GM18907 (cell line): ENCODE results near the gene TRMT10B.

Experiments
- ATAC-seq: cut with Tn5 transposase; IDR thresholded peaks from one replicate; pipeline ENCODE4 v1.9.1; 2021; ENCODE audit warnings: mild to moderate bottlenecking, moderate library complexity; ENCODE audit not compliant: unreplicated experiment

Gene TRMT10B

GRCh38 chr9:37753489-37754190, at the start of gene TRMT10B:
TSS of gene TRMT10B (plus strand) at chr9:37753805. CDS start at chr9:37761932, 8,127 bp downstream.
- ATAC-seq: peak; percentile 91

- ATAC-seq: no peak
Measured at GRCh38 chr9:37705787-37706186, 47.8 kb upstream of the TRMT10B start.

- ATAC-seq: no peak
Measured at GRCh38 chr9:37706290-37706689, 47.3 kb upstream of the TRMT10B start.

GRCh38 chr9:37707748-37708147, 45.9 kb upstream of the TRMT10B start:
- no peak for ATAC-seq

- no peak for ATAC-seq
Measured at GRCh38 chr9:37710046-37710445, 43.6 kb upstream of the TRMT10B start.

- ATAC-seq: no peak
Measured at GRCh38 chr9:37715260-37715659, 38.3 kb upstream of the TRMT10B start.

GRCh38 chr9:37715991-37716505, 37.6 kb upstream of the TRMT10B start:
- ATAC-seq: no peak

- no peak for ATAC-seq
Measured at GRCh38 chr9:37719526-37719925, 34.1 kb upstream of the TRMT10B start.

GRCh38 chr9:37727013-37727412, 26.6 kb upstream of the TRMT10B start:
- ATAC-seq: no peak

- no peak for ATAC-seq
Measured at GRCh38 chr9:37729499-37729898, 24.1 kb upstream of the TRMT10B start.

- ATAC-seq: no peak
Measured at GRCh38 chr9:37730256-37730655, 23.3 kb upstream of the TRMT10B start.

GRCh38 chr9:37730839-37731238, 22.8 kb upstream of the TRMT10B start:
- ATAC-seq: no peak

GRCh38 chr9:37732086-37732741, 21.4 kb upstream of the TRMT10B start:
- ATAC-seq: no peak

- ATAC-seq: no peak
Measured at GRCh38 chr9:37732952-37733351, 20.7 kb upstream of the TRMT10B start.

- ATAC-seq: no peak
Measured at GRCh38 chr9:37739222-37739621, 14.4 kb upstream of the TRMT10B start.

- ATAC-seq: no peak
Measured at GRCh38 chr9:37740128-37740527, 13.5 kb upstream of the TRMT10B start.

- ATAC-seq: no peak
Measured at GRCh38 chr9:37740631-37741328, 12.8 kb upstream of the TRMT10B start.

GRCh38 chr9:37745970-37746369, 7.6 kb upstream of the TRMT10B start:
- no peak for ATAC-seq

GRCh38 chr9:37746448-37747270, 6.9 kb upstream of the TRMT10B start:
- ATAC-seq: no peak

GRCh38 chr9:37747271-37747753, 6.3 kb upstream of the TRMT10B start:
- ATAC-seq: no peak

GRCh38 chr9:37749129-37749528, 4.5 kb upstream of the TRMT10B start:
- ATAC-seq: no peak
